Muscle layer of duodenum (tissue), 2 donors: ENCODE results near the gene RPAP3.

Experiments used
- H3K27ac ChIP-seq: one replicate; pipeline ENCODE4 v1.7.0; 2013; ENCODE audit warnings: mild to moderate bottlenecking, low read length
- H3K27me3 ChIP-seq: one replicate; pipeline ENCODE4 v1.7.0; 2013; ENCODE audit warnings: low read depth, mild to moderate bottlenecking, control low read depth, low read length
- H3K36me3 ChIP-seq, 2 donors: one replicate each; pipeline ENCODE4 v1.7.0; 2013; ENCODE audit warnings: low read length in 2 of 2, control low read depth in 1 of 2, mild to moderate bottlenecking in 1 of 2; ENCODE audit not compliant: insufficient read depth in 2 of 2, control insufficient read depth in 1 of 2
- H3K4me1 ChIP-seq, 2 donors: one replicate each; pipeline ENCODE4 v1.7.0; 2013; ENCODE audit warnings: low read length in 2 of 2, mild to moderate bottlenecking in 2 of 2, control low read depth in 1 of 2, moderate library complexity in 1 of 2; ENCODE audit not compliant: insufficient read depth in 2 of 2, control insufficient read depth in 1 of 2
- H3K4me3 ChIP-seq, 2 donors: one replicate each; pipeline ENCODE4 v1.7.0; 2013; ENCODE audit warnings: low read length in 2 of 2, low read depth in 1 of 2, mild to moderate bottlenecking in 1 of 2
- H3K9me3 ChIP-seq, 2 donors: one replicate each; pipeline ENCODE4 v1.7.0; 2013; ENCODE audit warnings: low read length in 2 of 2, control low read depth in 1 of 2, mild to moderate bottlenecking in 1 of 2; ENCODE audit not compliant: control insufficient read depth in 1 of 2
- donor health status: healthy.

RPAP3 gene

GRCh38 chr12:47715877-47716548, 10.2 kb upstream of the RPAP3 start:
- peaks cover 0 to 5% of the 10 kb centered on the region in 2 donors for H3K36me3 ChIP-seq
- H3K27ac ChIP-seq, result peak overlapping the region; percentile 5
- no peaks in the 10 kb centered on the region for H3K27me3 ChIP-seq
- peaks cover 32 to 33% of the 10 kb centered on the region in 2 donors for H3K4me1 ChIP-seq
- no peaks in the 10 kb centered on the region for H3K9me3 ChIP-seq
- peak overlapping the region; percentile 3 for H3K4me3 ChIP-seq

GRCh38 chr12:47715393-47715876, 9.6 kb upstream of the RPAP3 start:
- peaks cover 32 to 33% of the 10 kb centered on the region in 2 donors for H3K4me1 ChIP-seq
- H3K9me3 ChIP-seq, result no peaks in the 10 kb centered on the region
- no peaks in the 10 kb centered on the region for H3K27me3 ChIP-seq
- H3K27ac ChIP-seq, result peak overlapping the region; percentile 5
- H3K4me3 ChIP-seq, result peak overlapping the region; percentile 3
- H3K36me3 ChIP-seq, result peaks cover 0 to 5% of the 10 kb centered on the region in 2 donors

- Histone ChIP-seq H3K9me3 (no peaks in the 10 kb centered on the region), H3K27ac (no peak overlapping the region), H3K27me3 (no peaks in the 10 kb centered on the region), H3K36me3 (peaks cover 0 to 2% of the 10 kb centered on the region in 2 donors), H3K4me1 (peaks cover 32 to 33% of the 10 kb centered on the region in 2 donors), H3K4me3 (peak overlapping the region in 1 of 2 donors; percentile 3)
Observed at GRCh38 chr12:47714826-47715386, 9.1 kb upstream of the RPAP3 start.

GRCh38 chr12:47712171-47712570, 6.3 kb upstream of the RPAP3 start:
- Histone ChIP-seq H3K4me1 (peaks cover 20 to 28% of the 10 kb centered on the region in 2 donors), H3K27ac (no peak overlapping the region)

GRCh38 chr12:47711448-47711847, 5.6 kb upstream of the RPAP3 start:
- Histone ChIP-seq H3K4me1 (peaks cover 14 to 22% of the 10 kb centered on the region in 2 donors), H3K36me3 (no peaks in the 10 kb centered on the region), H3K27me3 (no peaks in the 10 kb centered on the region), H3K27ac (no peak overlapping the region), H3K9me3 (no peaks in the 10 kb centered on the region), H3K4me3 (no peak overlapping the region)

More at GRCh38 chr12:47712171-47712570, 6.3 kb upstream of the RPAP3 start:
- no peaks in the 10 kb centered on the region for H3K27me3 ChIP-seq
- no peaks in the 10 kb centered on the region for H3K9me3 ChIP-seq
- H3K4me3 ChIP-seq, result no peak overlapping the region
- H3K36me3 ChIP-seq, result no peaks in the 10 kb centered on the region

- no peaks in the 10 kb centered on the region for H3K36me3 ChIP-seq
- H3K4me1 ChIP-seq, result peaks cover 4 to 12% of the 10 kb centered on the region in 2 donors
- no peaks in the 10 kb centered on the region for H3K27me3 ChIP-seq
- H3K9me3 ChIP-seq, result no peaks in the 10 kb centered on the region
- H3K27ac ChIP-seq, result no peak overlapping the region
- no peak overlapping the region for H3K4me3 ChIP-seq
Observed at GRCh38 chr12:47710278-47710677, 4.4 kb upstream of the RPAP3 start.

- peaks cover 0 to 6% of the 10 kb centered on the region in 2 donors for H3K4me1 ChIP-seq
- no peak overlapping the region for H3K4me3 ChIP-seq
- H3K36me3 ChIP-seq, result no peaks in the 10 kb centered on the region
- no peaks in the 10 kb centered on the region for H3K27me3 ChIP-seq
- no peak overlapping the region for H3K27ac ChIP-seq
- H3K9me3 ChIP-seq, result no peaks in the 10 kb centered on the region
Observed at GRCh38 chr12:47709671-47710070, 3.8 kb upstream of the RPAP3 start.

- Histone ChIP-seq H3K27me3 (no peaks in the 10 kb centered on the region), H3K9me3 (no peaks in the 10 kb centered on the region), H3K27ac (no peak overlapping the region), H3K4me1 (peaks cover 0 to 6% of the 10 kb centered on the region in 2 donors), H3K36me3 (no peaks in the 10 kb centered on the region), H3K4me3 (no peak overlapping the region)
Observed at GRCh38 chr12:47709237-47709636, 3.4 kb upstream of the RPAP3 start.

GRCh38 chr12:47707905-47708543, 2.2 kb upstream of the RPAP3 start:
- peaks cover 0 to 6% of the 10 kb centered on the region in 2 donors for H3K4me1 ChIP-seq
- H3K27ac ChIP-seq, result no peak overlapping the region
- no peak overlapping the region for H3K4me3 ChIP-seq
- no peaks in the 10 kb centered on the region for H3K9me3 ChIP-seq
- no peaks in the 10 kb centered on the region for H3K27me3 ChIP-seq
- H3K36me3 ChIP-seq, result no peaks in the 10 kb centered on the region

- Histone ChIP-seq H3K36me3 (no peaks in the 10 kb centered on the region), H3K4me3 (peak overlapping the region in 1 of 2 donors; percentile 82), H3K9me3 (no peaks in the 10 kb centered on the region), H3K27me3 (no peaks in the 10 kb centered on the region), H3K27ac (no peak overlapping the region), H3K4me1 (peaks cover 0 to 6% of the 10 kb centered on the region in 2 donors)
Observed at GRCh38 chr12:47707355-47707754, 1.5 kb upstream of the RPAP3 start.

GRCh38 chr12:47705229-47705565, 633 bp downstream of the RPAP3 start:
- H3K4me3 ChIP-seq, result peak overlapping the region; percentile 82 to 91
- no peaks in the 10 kb centered on the region for H3K27me3 ChIP-seq
- no peaks in the 10 kb centered on the region for H3K9me3 ChIP-seq
- peaks cover under 1 to 6% of the 10 kb centered on the region in 2 donors for H3K36me3 ChIP-seq
- H3K4me1 ChIP-seq, result peaks cover 0 to 6% of the 10 kb centered on the region in 2 donors
- H3K27ac ChIP-seq, result no peak overlapping the region
